Measurements from ENCODE around the gene ZNF644.

- TF ChIP-seq POLR2A (IDR thresholded peaks at IDR 0.05) (no peak), EP300 (IDR thresholded peaks at IDR 0.05) (no peak)
Observed at GRCh38 chr1:90995311-90995894, 26.4 kb downstream of the ZNF644 start.
